ENCODE results near the gene ALG1. TPM values are rescaled to one million over a fixed set of nuclear protein-coding genes. Genes with fewer than 3 reads are reported as not detected.
A peak's percentile ranks its signal among the peaks of the same experiment; 100 is the strongest.

ALG1 gene
- total RNA-seq, 4 donors from 2014 or later, result 4.8 to 17.1 (median 9.7) TPM

- Histone ChIP-seq H3K4me3 (peak overlapping the region; percentile 77 to 91 (median 88)), H3K9me3 (no peaks in the 10 kb centered on the region), H3K27me3 (no peaks in the 10 kb centered on the region), H3K4me1 (peaks cover 13 to 17% of the 10 kb centered on the region in 2 donors), H3K27ac (peak overlapping the region; percentile 39 to 77 (median 64)), H3K36me3 (no peaks in the 10 kb centered on the region)
- in situ Hi-C loops (cut with MboI; ENCODE audit: low sequenced_read_pairs in 4 of 4) (no loop called here), intact Hi-C loops (cut with DNase I; ENCODE audit: low total_unique reads) (no loop called here)
- DNase-seq (no peak), ATAC-seq (peak; percentile 5 to 16)
- no peak for TF ChIP-seq POLR2A (IDR thresholded peaks at IDR 0.05)
- TF ChIP-seq, protein P1, sequence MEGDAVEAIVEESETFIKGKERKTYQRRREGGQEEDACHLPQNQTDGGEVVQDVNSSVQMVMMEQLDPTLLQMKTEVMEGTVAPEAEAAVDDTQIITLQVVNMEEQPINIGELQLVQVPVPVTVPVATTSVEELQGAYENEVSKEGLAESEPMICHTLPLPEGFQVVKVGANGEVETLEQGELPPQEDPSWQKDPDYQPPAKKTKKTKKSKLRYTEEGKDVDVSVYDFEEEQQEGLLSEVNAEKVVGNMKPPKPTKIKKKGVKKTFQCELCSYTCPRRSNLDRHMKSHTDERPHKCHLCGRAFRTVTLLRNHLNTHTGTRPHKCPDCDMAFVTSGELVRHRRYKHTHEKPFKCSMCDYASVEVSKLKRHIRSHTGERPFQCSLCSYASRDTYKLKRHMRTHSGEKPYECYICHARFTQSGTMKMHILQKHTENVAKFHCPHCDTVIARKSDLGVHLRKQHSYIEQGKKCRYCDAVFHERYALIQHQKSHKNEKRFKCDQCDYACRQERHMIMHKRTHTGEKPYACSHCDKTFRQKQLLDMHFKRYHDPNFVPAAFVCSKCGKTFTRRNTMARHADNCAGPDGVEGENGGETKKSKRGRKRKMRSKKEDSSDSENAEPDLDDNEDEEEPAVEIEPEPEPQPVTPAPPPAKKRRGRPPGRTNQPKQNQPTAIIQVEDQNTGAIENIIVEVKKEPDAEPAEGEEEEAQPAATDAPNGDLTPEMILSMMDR (IDR thresholded peaks at IDR 0.05 in 4 of 5, conservative IDR thresholded peaks at IDR 0.05 in 1 of 5), result no peak
Measured at GRCh38 chr16:5034167-5034523, 37.5 kb upstream of the ALG1 start.

DNA sequence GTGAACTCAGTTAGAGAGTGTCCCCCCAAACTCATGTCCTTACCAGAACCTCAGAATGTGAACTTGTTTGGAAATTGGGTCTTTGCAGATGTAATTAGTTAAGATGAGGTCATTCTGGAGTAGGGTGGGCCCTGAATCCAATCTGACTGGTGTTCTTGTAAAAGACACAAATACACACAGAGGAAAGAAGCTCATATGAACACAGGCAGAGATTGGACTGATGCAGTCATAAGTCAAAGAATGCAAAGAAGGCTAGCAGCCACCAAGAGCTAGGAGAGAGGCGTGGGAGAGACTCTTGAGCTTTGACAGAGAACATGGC is 35.8 kb upstream of the ALG1 start:
- Histone ChIP-seq H3K9me3 (no peaks in the 10 kb centered on the region), H3K27ac (no peak overlapping the region), H3K4me1 (peaks cover 13 to 17% of the 10 kb centered on the region in 2 donors), H3K36me3 (no peaks in the 10 kb centered on the region), H3K27me3 (no peaks in the 10 kb centered on the region), H3K4me3 (no peak overlapping the region)
- TF ChIP-seq POLR2A (IDR thresholded peaks at IDR 0.05), result no peak
- TF ChIP-seq, protein P1 (IDR thresholded peaks at IDR 0.05 in 4 of 5, conservative IDR thresholded peaks at IDR 0.05 in 1 of 5), result no peak
- ATAC-seq (no peak), DNase-seq (no peak)
- in situ Hi-C loops (cut with MboI; ENCODE audit: low sequenced_read_pairs in 4 of 4), result no loop called here
- intact Hi-C loops (cut with DNase I; ENCODE audit: low total_unique reads), result no loop called here

DNA sequence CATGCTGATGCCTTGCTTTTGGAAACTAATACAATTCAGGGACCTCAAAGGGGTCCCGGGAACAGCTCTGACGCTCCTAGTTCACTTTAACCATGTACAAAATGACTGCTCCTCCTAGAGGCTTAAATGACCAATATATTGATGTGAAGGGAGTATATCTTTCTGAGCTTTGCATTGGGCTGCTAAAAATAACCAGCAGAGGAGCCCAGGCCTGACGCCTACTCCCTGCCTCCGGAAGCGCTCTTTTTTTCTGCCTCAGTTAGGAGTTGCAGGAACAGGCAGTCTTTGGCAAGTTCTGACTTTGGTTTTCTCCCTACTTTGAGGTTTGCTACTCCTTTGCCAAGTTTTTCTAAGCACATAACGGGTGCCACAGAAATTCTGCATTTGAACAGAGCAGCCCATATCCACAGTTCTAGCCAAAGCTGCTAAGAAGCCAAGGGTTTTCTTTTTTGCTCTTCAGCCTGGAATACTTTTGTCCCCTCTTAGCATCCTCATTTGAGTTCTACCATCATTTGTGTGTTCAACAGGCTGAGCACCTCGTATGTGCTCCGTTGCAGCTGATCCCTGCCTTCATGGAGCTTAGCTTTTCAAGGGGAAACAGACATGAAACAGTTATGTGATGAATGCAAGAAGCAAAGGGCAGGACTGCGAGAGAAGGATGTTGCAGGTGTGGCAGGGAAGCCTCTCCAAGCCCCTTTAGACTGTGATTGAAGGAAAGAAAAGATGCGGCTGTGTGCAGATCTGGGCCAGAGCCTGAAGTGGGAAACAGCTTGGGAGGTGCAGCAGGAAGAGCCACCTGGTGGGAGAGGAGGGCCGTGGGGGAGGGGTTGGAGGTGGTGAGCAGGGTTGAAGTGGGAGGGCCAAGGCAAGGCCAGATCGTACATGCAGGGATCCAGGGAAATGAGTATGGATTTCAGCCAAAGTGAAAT is 35.2 kb upstream of the ALG1 start:
- in situ Hi-C loops (cut with MboI; ENCODE audit: low sequenced_read_pairs in 4 of 4) (no loop called here), intact Hi-C loops (cut with DNase I; ENCODE audit: low total_unique reads) (no loop called here)
- Histone ChIP-seq H3K27me3 (no peaks in the 10 kb centered on the region), H3K4me3 (no peak overlapping the region), H3K36me3 (no peaks in the 10 kb centered on the region), H3K9me3 (no peaks in the 10 kb centered on the region), H3K27ac (no peak overlapping the region), H3K4me1 (peaks cover 13 to 17% of the 10 kb centered on the region in 2 donors)
- no peak for ATAC-seq
- TF ChIP-seq, protein P1 (IDR thresholded peaks at IDR 0.05 in 4 of 5, conservative IDR thresholded peaks at IDR 0.05 in 1 of 5), result no peak
- TF ChIP-seq POLR2A (IDR thresholded peaks at IDR 0.05), result no peak
- no peak for DNase-seq

DNA sequence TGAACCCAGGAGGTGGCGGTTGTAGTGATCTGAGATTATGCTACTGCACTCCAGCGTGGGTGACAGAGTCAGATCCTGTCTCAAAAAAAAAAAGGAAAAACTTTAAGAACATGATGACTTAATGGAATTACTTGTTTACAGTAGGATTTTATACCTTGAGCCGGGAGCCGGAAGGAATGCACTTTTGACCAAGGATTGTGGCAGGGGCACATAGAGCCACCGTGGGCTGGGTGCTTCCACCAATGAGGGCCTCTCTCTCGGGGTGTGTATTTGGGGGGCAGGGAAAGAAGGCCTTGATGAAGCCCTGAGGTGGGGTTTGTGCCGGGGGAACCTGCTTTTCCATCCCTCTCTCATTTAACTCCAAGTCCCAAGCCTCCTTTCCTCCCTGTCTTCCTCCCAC is 31.2 kb upstream of the ALG1 start:
- in situ Hi-C loops (cut with MboI; ENCODE audit: low sequenced_read_pairs in 4 of 4), result no loop called here
- no peak overlapping the region for H3K27ac ChIP-seq

More for the DNA sequence above, 31.2 kb upstream of the ALG1 start:
- Histone ChIP-seq H3K4me1 (no peaks in the 10 kb centered on the region), H3K27me3 (no peaks in the 10 kb centered on the region), H3K36me3 (no peaks in the 10 kb centered on the region), H3K9me3 (no peaks in the 10 kb centered on the region), H3K4me3 (no peak overlapping the region)
- ATAC-seq, result no peak
- TF ChIP-seq POLR2A (IDR thresholded peaks at IDR 0.05), result no peak
- TF ChIP-seq, protein P1 (IDR thresholded peaks at IDR 0.05 in 4 of 5, conservative IDR thresholded peaks at IDR 0.05 in 1 of 5), result no peak
- intact Hi-C loops (cut with DNase I; ENCODE audit: low total_unique reads), result no loop called here
- DNase-seq, result no peak
